ENCODE results near the gene HCAR3. TPM values are rescaled to one million over a fixed set of nuclear protein-coding genes. Genes with fewer than 3 reads are reported as not detected.
"Not testable (repeated sequence)": the region's sequence is repeated elsewhere in the genome, so short reads cannot be mapped to it uniquely, and the experiment has no call there.

HCAR3 gene
- total RNA-seq (2014; rRNA removed; shearing (Covaris generic)), result not detected in 2 replicates
- not detected in 2 replicates for polyA plus RNA-seq (2016; fragmentation: Nextera tagmentation; extraction: Ambion mirVana)
- long read RNA-seq, result 0 reads

DNA sequence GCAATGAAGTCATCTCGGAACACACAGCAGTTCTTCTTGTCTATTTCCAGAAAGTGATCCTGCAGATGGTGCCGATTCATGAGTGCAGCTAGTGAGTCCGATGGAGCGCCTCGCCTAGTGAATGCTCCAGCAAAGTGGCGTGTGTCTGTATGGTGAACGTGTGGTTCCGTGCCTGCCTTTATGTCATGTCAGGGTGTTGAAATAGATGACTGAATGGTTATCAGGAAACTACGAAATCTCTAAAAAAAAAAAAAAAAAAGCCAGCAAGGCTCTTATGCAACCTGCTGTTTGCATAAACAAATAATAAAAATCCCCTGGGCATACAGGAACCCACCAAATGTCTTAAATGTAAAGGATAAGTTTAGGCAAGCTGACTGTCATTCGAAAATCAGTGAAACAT, at the start of gene HCAR3:
HCAR3 (minus strand) TSS at position 154 of the 400 bp plus-strand sequence; CDS start at position 80, 74 bp downstream.
- DNase-seq (ENCODE audit: low spot score); ATAC-seq; H3F3A ChIP-seq (replicated peaks; ENCODE audit: low read depth); H3K27ac ChIP-seq (ENCODE audit: low read depth); H3K4me1 ChIP-seq (ENCODE audit: insufficient read depth); H4K20me1 ChIP-seq (replicated peaks; ENCODE audit: insufficient read depth); H3K9me2 ChIP-seq (ENCODE audit: insufficient read depth); H2AFZ ChIP-seq; H3K9me3 Mint-ChIP-seq; H3K4me2 ChIP-seq; H3K4me1 Mint-ChIP-seq; H3K4me3 Mint-ChIP-seq; H3K4me3 ChIP-seq; H3K36me3 Mint-ChIP-seq (ENCODE audit: low read depth); H3K27me3 ChIP-seq (ENCODE audit: insufficient read depth); H3K27me3 Mint-ChIP-seq (ENCODE audit: insufficient read depth, low read depth, poor library complexity); H3K79me2 ChIP-seq (replicated peaks; ENCODE audit: insufficient read depth); H3K36me3 ChIP-seq (ENCODE audit: insufficient read depth); H3K27ac Mint-ChIP-seq: not testable (repeated sequence)

DNA sequence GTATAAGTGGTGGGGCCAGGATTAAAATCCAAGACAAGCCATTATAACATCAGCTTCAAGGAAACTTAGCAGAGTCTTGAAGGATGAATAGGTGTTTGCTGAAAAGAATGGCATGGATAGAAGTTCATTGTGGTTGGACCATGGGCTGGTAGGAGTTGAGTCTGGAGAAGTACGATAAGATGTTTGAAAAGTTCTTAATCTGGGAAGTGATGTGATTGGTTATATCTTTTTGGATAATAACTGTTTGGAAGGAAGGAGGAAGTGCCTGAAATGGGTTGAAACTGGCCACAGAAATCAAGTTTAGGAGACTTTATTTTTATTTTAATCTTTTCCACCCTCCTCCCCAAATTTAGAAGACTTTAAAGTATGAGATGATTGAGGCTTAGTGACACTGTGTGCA, 41.0 kb upstream of the HCAR3 start:
- Histone ChIP-seq H3K4me1 (ENCODE audit: insufficient read depth) (peaks cover 10% of the 10 kb centered on the region), H3K27ac (ENCODE audit: low read depth) (no peak overlapping the region), H3K9me2 (ENCODE audit: insufficient read depth) (no peaks in the 10 kb centered on the region), H4K20me1 (replicated peaks; ENCODE audit: insufficient read depth) (peaks cover 34% of the 10 kb centered on the region), H3K27me3 (ENCODE audit: insufficient read depth) (no peaks in the 10 kb centered on the region), H3K4me2 (no peak overlapping the region), H3F3A (replicated peaks; ENCODE audit: low read depth) (no peaks in the 10 kb centered on the region), H3K4me3 (no peak overlapping the region), H3K36me3 (ENCODE audit: insufficient read depth) (peaks cover 61% of the 10 kb centered on the region), H2AFZ (no peak overlapping the region), H3K79me2 (replicated peaks; ENCODE audit: insufficient read depth) (peaks cover 96% of the 10 kb centered on the region)
- no peaks in the 10 kb centered on the region for H3K9me3 Mint-ChIP-seq
- DNase-seq (ENCODE audit: low spot score), result no peak
- no peak overlapping the region for H3K4me3 Mint-ChIP-seq
- ATAC-seq, result no peak
- no peaks in the 10 kb centered on the region for H3K27me3 Mint-ChIP-seq (ENCODE audit: insufficient read depth, low read depth, poor library complexity)
- peaks cover 9% of the 10 kb centered on the region; the same call in 2 of the 3 replicates for H3K4me1 Mint-ChIP-seq
- TF ChIP-seq, protein P1, sequence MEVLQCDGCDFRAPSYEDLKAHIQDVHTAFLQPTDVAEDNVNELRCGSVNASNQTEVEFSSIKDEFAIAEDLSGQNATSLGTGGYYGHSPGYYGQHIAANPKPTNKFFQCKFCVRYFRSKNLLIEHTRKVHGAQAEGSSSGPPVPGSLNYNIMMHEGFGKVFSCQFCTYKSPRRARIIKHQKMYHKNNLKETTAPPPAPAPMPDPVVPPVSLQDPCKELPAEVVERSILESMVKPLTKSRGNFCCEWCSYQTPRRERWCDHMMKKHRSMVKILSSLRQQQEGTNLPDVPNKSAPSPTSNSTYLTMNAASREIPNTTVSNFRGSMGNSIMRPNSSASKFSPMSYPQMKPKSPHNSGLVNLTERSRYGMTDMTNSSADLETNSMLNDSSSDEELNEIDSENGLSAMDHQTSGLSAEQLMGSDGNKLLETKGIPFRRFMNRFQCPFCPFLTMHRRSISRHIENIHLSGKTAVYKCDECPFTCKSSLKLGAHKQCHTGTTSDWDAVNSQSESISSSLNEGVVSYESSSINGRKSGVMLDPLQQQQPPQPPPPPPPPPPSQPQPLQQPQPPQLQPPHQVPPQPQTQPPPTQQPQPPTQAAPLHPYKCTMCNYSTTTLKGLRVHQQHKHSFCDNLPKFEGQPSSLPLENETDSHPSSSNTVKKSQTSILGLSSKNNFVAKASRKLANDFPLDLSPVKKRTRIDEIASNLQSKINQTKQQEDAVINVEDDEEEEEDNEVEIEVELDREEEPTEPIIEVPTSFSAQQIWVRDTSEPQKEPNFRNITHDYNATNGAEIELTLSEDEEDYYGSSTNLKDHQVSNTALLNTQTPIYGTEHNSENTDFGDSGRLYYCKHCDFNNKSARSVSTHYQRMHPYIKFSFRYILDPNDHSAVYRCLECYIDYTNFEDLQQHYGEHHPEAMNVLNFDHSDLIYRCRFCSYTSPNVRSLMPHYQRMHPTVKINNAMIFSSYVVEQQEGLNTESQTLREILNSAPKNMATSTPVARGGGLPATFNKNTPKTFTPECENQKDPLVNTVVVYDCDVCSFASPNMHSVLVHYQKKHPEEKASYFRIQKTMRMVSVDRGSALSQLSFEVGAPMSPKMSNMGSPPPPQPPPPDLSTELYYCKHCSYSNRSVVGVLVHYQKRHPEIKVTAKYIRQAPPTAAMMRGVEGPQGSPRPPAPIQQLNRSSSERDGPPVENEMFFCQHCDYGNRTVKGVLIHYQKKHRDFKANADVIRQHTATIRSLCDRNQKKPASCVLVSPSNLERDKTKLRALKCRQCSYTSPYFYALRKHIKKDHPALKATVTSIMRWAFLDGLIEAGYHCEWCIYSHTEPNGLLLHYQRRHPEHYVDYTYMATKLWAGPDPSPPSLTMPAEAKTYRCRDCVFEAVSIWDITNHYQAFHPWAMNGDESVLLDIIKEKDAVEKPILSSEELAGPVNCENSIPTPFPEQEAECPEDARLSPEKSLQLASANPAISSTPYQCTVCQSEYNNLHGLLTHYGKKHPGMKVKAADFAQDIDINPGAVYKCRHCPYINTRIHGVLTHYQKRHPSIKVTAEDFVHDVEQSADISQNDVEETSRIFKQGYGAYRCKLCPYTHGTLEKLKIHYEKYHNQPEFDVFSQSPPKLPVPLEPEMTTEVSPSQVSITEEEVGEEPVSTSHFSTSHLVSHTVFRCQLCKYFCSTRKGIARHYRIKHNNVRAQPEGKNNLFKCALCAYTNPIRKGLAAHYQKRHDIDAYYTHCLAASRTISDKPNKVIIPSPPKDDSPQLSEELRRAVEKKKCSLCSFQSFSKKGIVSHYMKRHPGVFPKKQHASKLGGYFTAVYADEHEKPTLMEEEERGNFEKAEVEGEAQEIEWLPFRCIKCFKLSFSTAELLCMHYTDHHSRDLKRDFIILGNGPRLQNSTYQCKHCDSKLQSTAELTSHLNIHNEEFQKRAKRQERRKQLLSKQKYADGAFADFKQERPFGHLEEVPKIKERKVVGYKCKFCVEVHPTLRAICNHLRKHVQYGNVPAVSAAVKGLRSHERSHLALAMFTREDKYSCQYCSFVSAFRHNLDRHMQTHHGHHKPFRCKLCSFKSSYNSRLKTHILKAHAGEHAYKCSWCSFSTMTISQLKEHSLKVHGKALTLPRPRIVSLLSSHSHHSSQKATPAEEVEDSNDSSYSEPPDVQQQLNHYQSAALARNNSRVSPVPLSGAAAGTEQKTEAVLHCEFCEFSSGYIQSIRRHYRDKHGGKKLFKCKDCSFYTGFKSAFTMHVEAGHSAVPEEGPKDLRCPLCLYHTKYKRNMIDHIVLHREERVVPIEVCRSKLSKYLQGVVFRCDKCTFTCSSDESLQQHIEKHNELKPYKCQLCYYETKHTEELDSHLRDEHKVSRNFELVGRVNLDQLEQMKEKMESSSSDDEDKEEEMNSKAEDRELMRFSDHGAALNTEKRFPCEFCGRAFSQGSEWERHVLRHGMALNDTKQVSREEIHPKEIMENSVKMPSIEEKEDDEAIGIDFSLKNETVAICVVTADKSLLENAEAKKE (CRISPR knock-in tag; IDR thresholded peaks at IDR 0.05), result no peak
- TF ChIP-seq, protein P2, sequence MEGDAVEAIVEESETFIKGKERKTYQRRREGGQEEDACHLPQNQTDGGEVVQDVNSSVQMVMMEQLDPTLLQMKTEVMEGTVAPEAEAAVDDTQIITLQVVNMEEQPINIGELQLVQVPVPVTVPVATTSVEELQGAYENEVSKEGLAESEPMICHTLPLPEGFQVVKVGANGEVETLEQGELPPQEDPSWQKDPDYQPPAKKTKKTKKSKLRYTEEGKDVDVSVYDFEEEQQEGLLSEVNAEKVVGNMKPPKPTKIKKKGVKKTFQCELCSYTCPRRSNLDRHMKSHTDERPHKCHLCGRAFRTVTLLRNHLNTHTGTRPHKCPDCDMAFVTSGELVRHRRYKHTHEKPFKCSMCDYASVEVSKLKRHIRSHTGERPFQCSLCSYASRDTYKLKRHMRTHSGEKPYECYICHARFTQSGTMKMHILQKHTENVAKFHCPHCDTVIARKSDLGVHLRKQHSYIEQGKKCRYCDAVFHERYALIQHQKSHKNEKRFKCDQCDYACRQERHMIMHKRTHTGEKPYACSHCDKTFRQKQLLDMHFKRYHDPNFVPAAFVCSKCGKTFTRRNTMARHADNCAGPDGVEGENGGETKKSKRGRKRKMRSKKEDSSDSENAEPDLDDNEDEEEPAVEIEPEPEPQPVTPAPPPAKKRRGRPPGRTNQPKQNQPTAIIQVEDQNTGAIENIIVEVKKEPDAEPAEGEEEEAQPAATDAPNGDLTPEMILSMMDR (conservative IDR thresholded peaks at IDR 0.05; ENCODE audit: low read depth in 2 of 2), result no peak
- TF ChIP-seq EZH2phosphoT487 (IDR thresholded peaks at IDR 0.05; ENCODE audit: unreplicated experiment) (no peak), STAT1 (IDR thresholded peaks at IDR 0.05; ENCODE audit: unreplicated experiment) (no peak), ZNF114 (CRISPR knock-in tag; IDR thresholded peaks at IDR 0.05) (no peak), EZH2 (IDR thresholded peaks at IDR 0.05; ENCODE audit: low read depth, unreplicated experiment) (no peak)
- TF ChIP-seq, protein P3, sequence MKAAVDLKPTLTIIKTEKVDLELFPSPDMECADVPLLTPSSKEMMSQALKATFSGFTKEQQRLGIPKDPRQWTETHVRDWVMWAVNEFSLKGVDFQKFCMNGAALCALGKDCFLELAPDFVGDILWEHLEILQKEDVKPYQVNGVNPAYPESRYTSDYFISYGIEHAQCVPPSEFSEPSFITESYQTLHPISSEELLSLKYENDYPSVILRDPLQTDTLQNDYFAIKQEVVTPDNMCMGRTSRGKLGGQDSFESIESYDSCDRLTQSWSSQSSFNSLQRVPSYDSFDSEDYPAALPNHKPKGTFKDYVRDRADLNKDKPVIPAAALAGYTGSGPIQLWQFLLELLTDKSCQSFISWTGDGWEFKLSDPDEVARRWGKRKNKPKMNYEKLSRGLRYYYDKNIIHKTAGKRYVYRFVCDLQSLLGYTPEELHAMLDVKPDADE (IDR thresholded peaks at IDR 0.05), result no peak
- peaks cover 86% of the 10 kb centered on the region for H3K36me3 Mint-ChIP-seq (ENCODE audit: low read depth)
- H3K27ac Mint-ChIP-seq, result no peak overlapping the region
